ENCODE results near the gene MYL12B. TPM values are rescaled to one million over a fixed set of nuclear protein-coding genes. Genes with fewer than 3 reads are reported as not detected.

Gene MYL12B
- total and polyA plus RNA-seq, 2 donors (not counting 3 experiments of a cell fraction or from before 2014, with no cell fraction given), result 634 to 724 TPM

DNA sequence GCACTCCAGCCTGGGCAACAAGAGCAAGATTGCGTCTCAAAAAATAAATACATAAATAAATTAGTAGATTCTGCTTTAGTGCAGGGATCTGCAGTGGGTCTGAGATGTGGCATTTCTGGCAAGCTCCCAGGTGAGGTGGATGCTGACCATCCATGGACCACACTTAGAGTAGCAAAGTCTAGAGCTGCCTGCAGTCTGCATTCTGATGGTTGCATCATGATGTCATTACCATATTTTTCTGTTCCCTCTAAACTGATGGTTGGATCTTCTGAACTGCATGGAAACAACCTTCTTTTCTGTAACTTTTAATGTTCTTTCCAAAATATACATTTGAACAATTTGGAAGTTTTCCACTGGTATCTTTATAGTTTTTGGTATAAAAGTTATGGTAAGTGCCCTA, 42.9 kb downstream of the MYL12B start:
- H3K4me2 ChIP-seq (ENCODE audit: insufficient read depth, low read length), result no peak overlapping the region
- no peaks in the 10 kb centered on the region for H3K9me1 ChIP-seq (replicated peaks; ENCODE audit: control insufficient read depth, extremely low read depth, insufficient read depth, low read length)
- no peaks in the 10 kb centered on the region for H3K9me3 ChIP-seq (replicated peaks; ENCODE audit: control insufficient read depth, insufficient read depth, low read length)
- intact Hi-C loops (cut with micrococcal nuclease), result no loop called here
- no peaks in the 10 kb centered on the region for H4K20me1 ChIP-seq (replicated peaks; ENCODE audit: control insufficient read depth, extremely low read depth, insufficient read depth, low read length)
- no peaks in the 10 kb centered on the region for H3K79me2 ChIP-seq (ENCODE audit: control insufficient read depth, insufficient read depth, low read length)
- DNase-seq (ENCODE audit: low read depth, low spot score), result no peak
- H3K27ac ChIP-seq (ENCODE audit: insufficient read depth, low read depth, low read length), result no peak overlapping the region
- H3K36me3 ChIP-seq (ENCODE audit: control insufficient read depth in 2 of 2, extremely low read depth in 1 of 2, insufficient read depth in 2 of 2, low read length in 2 of 2), result no peaks in the 10 kb centered on the region
- TF ChIP-seq FOS (IDR thresholded peaks at IDR 0.05; ENCODE audit: borderline replicate concordance, insufficient read depth, low read length) (no peak), EZH2 (IDR thresholded peaks at IDR 0.05; ENCODE audit: borderline replicate concordance, low read depth, low read length, severe bottlenecking) (no peak), POLR2AphosphoS5 (IDR thresholded peaks at IDR 0.05; ENCODE audit: insufficient read depth, low read depth, low read length) (no peak), POLR2A (IDR thresholded peaks at IDR 0.05; ENCODE audit: low read depth, low read length) (no peak), MAX (IDR thresholded peaks at IDR 0.05; ENCODE audit: insufficient read depth, insufficient read length) (no peak), GATA2 (IDR thresholded peaks at IDR 0.05; ENCODE audit: insufficient read depth, insufficient read length, low read depth, low read length) (no peak), JUN (IDR thresholded peaks at IDR 0.05; ENCODE audit: borderline replicate concordance, insufficient read depth, insufficient read length, low read depth) (no peak), MYC (IDR thresholded peaks at IDR 0.05; ENCODE audit: low read depth, low read length) (no peak)
- TF ChIP-seq, protein P1, sequence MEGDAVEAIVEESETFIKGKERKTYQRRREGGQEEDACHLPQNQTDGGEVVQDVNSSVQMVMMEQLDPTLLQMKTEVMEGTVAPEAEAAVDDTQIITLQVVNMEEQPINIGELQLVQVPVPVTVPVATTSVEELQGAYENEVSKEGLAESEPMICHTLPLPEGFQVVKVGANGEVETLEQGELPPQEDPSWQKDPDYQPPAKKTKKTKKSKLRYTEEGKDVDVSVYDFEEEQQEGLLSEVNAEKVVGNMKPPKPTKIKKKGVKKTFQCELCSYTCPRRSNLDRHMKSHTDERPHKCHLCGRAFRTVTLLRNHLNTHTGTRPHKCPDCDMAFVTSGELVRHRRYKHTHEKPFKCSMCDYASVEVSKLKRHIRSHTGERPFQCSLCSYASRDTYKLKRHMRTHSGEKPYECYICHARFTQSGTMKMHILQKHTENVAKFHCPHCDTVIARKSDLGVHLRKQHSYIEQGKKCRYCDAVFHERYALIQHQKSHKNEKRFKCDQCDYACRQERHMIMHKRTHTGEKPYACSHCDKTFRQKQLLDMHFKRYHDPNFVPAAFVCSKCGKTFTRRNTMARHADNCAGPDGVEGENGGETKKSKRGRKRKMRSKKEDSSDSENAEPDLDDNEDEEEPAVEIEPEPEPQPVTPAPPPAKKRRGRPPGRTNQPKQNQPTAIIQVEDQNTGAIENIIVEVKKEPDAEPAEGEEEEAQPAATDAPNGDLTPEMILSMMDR (IDR thresholded peaks at IDR 0.05; ENCODE audit: extremely low read depth in 1 of 2, insufficient read depth in 1 of 2, low read depth in 1 of 2, low read length in 2 of 2), result no peak
- POLR2A ChIA-PET, result no interaction called here
- peaks cover 0 to 7% of the 10 kb centered on the region in 2 experiments for H3K27me3 ChIP-seq (ENCODE audit: control insufficient read depth in 2 of 2, insufficient read depth in 2 of 2, low read length in 2 of 2)
- H3K9ac ChIP-seq (replicated peaks; ENCODE audit: extremely low read depth, insufficient read depth, low read length), result no peak overlapping the region
- dilution Hi-C loops (cut with MboI; ENCODE audit: extremely low pct_ligation_motif_present, low sequenced_read_pairs), result no loop called here
- no peak overlapping the region for H2AFZ ChIP-seq (ENCODE audit: low read depth, low read length)
- no peak overlapping the region for H3K4me3 ChIP-seq (replicated peaks in 1 of 3; ENCODE audit: insufficient read depth in 1 of 3, low read depth in 1 of 3, low read length in 3 of 3)
- CTCF ChIA-PET, result interaction anchor here (1.2 to 1.3 kb wide), 2 partner anchors 22 to 361 kb away, joined by 3 to 4 read pairs; no protein-coding TSS in a partner anchor
- BruUV-seq (replicated peaks), result no TSS peak
- no peaks in the 10 kb centered on the region for H3K4me1 ChIP-seq (ENCODE audit: control insufficient read depth, extremely low read depth, insufficient read depth, low read length)
- no peak for FAIRE-seq

All from endothelial cell of umbilical vein (primary cell).